AG04449 (cell line): Measurements from ENCODE around the gene SLC29A2.
A peak's percentile ranks its signal among the peaks of the same experiment; 100 is the strongest.

Experiments used
- CTCF ChIA-PET: fragments of 350-600 bp; formaldehyde crosslinking; extraction: SDS; loops from one replicate; lab custom pipeline; 2021; ENCODE audit warnings: antibody characterized with exemption; lab: Yijun Ruan, JAX
- POLR2A ChIA-PET: fragments of 400-600, 350-600 bp; formaldehyde crosslinking; extraction: SDS; loops from one replicate; lab custom pipeline; 2020; ENCODE audit warnings: antibody characterized with exemption, inconsistent platforms; lab: Yijun Ruan, JAX
- DNase-seq: peaks from one replicate; pipeline ENCODE4 v3.0.0-alpha.2; 2010; ENCODE audit warnings: low read depth, low spot score
- H3K4me3 ChIP-seq: 2 replicates; pipeline ENCODE4 v1.5.1; 2011; ENCODE audit warnings: low read depth, mild to moderate bottlenecking, control low read depth, low read length
- CTCF ChIP-seq: IDR thresholded peaks from one replicate; pipeline ENCODE4 v1.5.1; 2011; ENCODE audit warnings: mild to moderate bottlenecking, moderate library complexity, low read length, control low read depth, inconsistent platforms; ENCODE audit not compliant: insufficient read depth; ENCODE audit errors: missing control alignments

Gene SLC29A2

GRCh38 chr11:66410191-66410590 lies 38.6 kb upstream of the SLC29A2 start:
- ChIA-PET POLR2A (interaction anchor here (0.7 to 1.5 kb wide), 2 partner anchors 98 to 268 kb away, joined by 3 to 5 read pairs; partner anchors contain the start of gene RBM4B), CTCF (interaction anchor here (2.3 to 37.4 kb wide), 6 partner anchors 12 to 269 kb away, joined by 15 to 1169 read pairs (median 51); partner anchors contain the start of genes MRPL11, NPAS4 and RBM4B)
- TF ChIP-seq CTCF: no peak
- no peak for DNase-seq
- H3K4me3 ChIP-seq: no peak overlapping the region

- peak overlapping the region; percentile 59 for H3K4me3 ChIP-seq
- POLR2A ChIA-PET: interaction anchor here (1.0 to 1.5 kb wide), 4 partner anchors 9 to 269 kb away, joined by 4 to 8 read pairs (median 6); partner anchors contain the start of genes DPP3 and RBM4B
- TF ChIP-seq CTCF: no peak
- CTCF ChIA-PET: interaction anchor here (0.6 to 37.4 kb wide), 35 partner anchors 9 to 424 kb away, joined by 3 to 1169 read pairs (median 5); partner anchors contain the start of genes ACTN3, BRMS1, DPP3 and MRPL11
- DNase-seq: no peak
These were observed 37.7 kb upstream of the SLC29A2 start for GRCh38 chr11:66409226-66409625.

GRCh38 chr11:66408488-66409214 lies 37.1 kb upstream of the SLC29A2 start:
- peak; percentile 100 for TF ChIP-seq CTCF
- peak; percentile 61 for DNase-seq
- ChIA-PET POLR2A (interaction anchor here (1.0 to 1.5 kb wide), 3 partner anchors 9 to 71 kb away, joined by 4 to 8 read pairs (median 7); partner anchors contain the start of gene DPP3), CTCF (interaction anchor here (0.6 to 37.4 kb wide), 37 partner anchors 8 to 425 kb away, joined by 3 to 1169 read pairs (median 5); partner anchors contain the start of genes ACTN3, BRMS1, DPP3 and MRPL11)
- H3K4me3 ChIP-seq: peak overlapping the region; percentile 59

- ChIA-PET CTCF (interaction anchor here (0.7 to 37.4 kb wide), 21 partner anchors 9 to 426 kb away, joined by 3 to 1169 read pairs (median 7); partner anchors contain the start of genes CCDC87, CCS, MRPL11 and NPAS4), POLR2A (no interaction called here)
- H3K4me3 ChIP-seq: no peak overlapping the region
- no peak for DNase-seq
- no peak for TF ChIP-seq CTCF
These were observed 36.1 kb upstream of the SLC29A2 start for GRCh38 chr11:66407651-66408050.

- H3K4me3 ChIP-seq: no peak overlapping the region
- DNase-seq: no peak
- no peak for TF ChIP-seq CTCF
- ChIA-PET CTCF (interaction anchor here (1.5 to 37.4 kb wide), 5 partner anchors 9 to 172 kb away, joined by 3 to 1169 read pairs (median 15); partner anchors contain the start of gene NPAS4), POLR2A (no interaction called here)
These were observed 22.4 kb upstream of the SLC29A2 start for GRCh38 chr11:66393954-66394353.

- TF ChIP-seq CTCF: no peak
- ChIA-PET POLR2A (no interaction called here), CTCF (interaction anchor here (0.6 to 37.4 kb wide), 11 partner anchors 11 to 109 kb away, joined by 3 to 1169 read pairs (median 23); partner anchors contain the start of genes NPAS4, SLC29A2 and TMEM151A)
- H3K4me3 ChIP-seq: no peak overlapping the region
- DNase-seq: no peak
These were observed 19.8 kb upstream of the SLC29A2 start for GRCh38 chr11:66391322-66391721.
